ENCODE results near the gene TTBK2.

- TF ChIP-seq, protein P1, sequence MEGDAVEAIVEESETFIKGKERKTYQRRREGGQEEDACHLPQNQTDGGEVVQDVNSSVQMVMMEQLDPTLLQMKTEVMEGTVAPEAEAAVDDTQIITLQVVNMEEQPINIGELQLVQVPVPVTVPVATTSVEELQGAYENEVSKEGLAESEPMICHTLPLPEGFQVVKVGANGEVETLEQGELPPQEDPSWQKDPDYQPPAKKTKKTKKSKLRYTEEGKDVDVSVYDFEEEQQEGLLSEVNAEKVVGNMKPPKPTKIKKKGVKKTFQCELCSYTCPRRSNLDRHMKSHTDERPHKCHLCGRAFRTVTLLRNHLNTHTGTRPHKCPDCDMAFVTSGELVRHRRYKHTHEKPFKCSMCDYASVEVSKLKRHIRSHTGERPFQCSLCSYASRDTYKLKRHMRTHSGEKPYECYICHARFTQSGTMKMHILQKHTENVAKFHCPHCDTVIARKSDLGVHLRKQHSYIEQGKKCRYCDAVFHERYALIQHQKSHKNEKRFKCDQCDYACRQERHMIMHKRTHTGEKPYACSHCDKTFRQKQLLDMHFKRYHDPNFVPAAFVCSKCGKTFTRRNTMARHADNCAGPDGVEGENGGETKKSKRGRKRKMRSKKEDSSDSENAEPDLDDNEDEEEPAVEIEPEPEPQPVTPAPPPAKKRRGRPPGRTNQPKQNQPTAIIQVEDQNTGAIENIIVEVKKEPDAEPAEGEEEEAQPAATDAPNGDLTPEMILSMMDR (IDR thresholded peaks at IDR 0.05), result no peak
- TF ChIP-seq POLR2A (IDR thresholded peaks at IDR 0.05), result no peak
- no peak for TF ChIP-seq POLR2AphosphoS5 (IDR thresholded peaks at IDR 0.05; ENCODE audit: insufficient read depth in 1 of 2, low read depth in 1 of 2)
Measured at GRCh38 chr15:42731461-42731860, 189.1 kb downstream of the TTBK2 start.
